Erythroblast (primary cell): ENCODE data around the gene GLI3.

ENCODE experiments used
- DNase-seq, 2 experiments: peaks; one replicate each; lab custom pipeline; 2025; lab: John Stamatoyannopoulos, UW
- GATA1 ChIP-seq: IDR thresholded peaks from 2 replicates; pipeline ENCODE4 v1.6.1; 2011; ENCODE audit warnings: low read depth, mild to moderate bottlenecking, control low read depth, low read length, moderate library complexity
- POLR2A ChIP-seq: IDR thresholded peaks from 2 replicates; pipeline ENCODE4 v1.6.1; 2011; ENCODE audit warnings: mild to moderate bottlenecking, low read length

GLI3 gene

DNA sequence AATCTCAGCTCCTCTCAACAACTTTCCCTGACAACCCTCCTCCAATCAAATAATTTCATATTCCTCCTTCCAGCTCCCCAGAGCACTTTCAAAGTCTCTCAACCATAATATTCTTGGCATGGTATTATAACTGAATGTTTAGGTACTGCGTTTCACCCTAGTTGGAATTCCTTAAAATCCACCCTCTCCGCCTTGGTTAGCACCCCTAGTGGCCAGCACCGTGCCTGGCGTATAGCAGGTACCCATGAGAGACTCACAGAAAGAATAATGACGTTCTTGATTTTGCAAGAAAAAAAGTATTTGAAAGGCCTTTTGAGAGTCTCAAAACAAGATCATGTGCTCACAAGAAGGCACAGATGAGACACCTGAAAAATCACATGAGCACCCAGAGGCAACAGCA is 50.9 kb downstream of the GLI3 start:
- TF ChIP-seq POLR2A (no peak), GATA1 (no peak)

DNA sequence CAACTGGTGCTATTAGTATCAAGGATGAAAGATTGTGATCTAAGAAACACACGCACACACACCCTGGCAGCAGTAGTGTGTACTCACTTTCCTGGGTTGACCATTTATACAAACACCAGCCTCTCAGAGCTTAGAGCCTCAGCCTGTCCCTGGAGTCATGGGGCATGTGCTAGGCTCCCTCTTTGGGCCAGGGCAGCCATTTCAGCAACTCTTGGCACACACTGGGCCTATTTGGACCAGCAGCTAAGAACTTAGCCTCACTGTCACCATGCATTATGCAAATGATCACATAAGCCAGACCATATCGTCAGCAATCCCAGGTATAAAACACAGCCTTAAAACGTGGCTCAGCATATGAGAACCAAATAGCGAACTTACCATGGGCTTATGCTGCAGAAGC is 51.3 kb downstream of the GLI3 start:
- no peak for DNase-seq
- TF ChIP-seq POLR2A (no peak), GATA1 (no peak)

More for the DNA sequence above, 50.9 kb downstream of the GLI3 start:
- peak in 1 of 2 experiments; percentile 4 for DNase-seq

DNA sequence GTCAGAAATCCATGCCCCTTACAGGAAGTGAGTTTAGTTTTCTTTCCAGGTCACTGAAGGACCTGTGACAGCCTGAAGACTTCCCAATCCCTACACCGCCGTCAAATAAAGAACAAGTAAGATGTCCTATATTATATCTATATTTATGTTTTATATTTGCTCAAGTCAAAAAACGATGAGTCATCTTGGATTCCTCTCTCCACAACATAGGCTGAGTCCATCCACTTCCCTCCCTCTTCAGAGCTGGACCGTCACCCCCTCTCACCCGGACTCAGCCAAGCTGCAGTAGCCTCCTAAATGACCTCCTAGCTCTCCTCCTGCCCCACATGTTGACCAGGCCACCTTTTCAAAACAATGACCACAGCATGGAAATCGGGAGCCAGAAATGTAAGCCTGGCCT is 53.5 kb downstream of the GLI3 start:
- no peak for DNase-seq
- TF ChIP-seq GATA1 (no peak), POLR2A (no peak)

DNA sequence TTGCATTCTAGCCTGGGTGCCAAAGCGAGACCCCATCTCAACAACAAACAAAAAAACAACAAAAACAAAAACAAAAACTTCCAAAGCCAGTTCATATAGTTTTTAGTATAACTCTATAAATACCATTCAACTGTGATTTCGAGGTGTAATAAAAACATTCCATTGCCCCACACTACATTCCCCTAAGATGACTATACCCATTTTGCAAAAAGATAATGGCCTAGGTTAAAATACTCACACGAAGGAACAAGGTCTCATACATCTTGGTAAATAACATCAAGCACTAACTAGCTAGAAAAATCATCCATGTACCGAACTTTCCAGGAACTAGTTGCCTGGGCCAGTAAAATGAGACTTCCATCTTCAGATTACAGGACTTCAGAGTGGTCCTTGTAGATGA is 55.4 kb downstream of the GLI3 start:
- no peak for DNase-seq
- TF ChIP-seq GATA1 (no peak), POLR2A (no peak)

- no peak for DNase-seq
- no peak for TF ChIP-seq GATA1
- TF ChIP-seq POLR2A = no peak
Observed at GRCh38 chr7:42180806-42181205, 56.2 kb downstream of the GLI3 start.

GRCh38 chr7:42176724-42177101 is 60.3 kb downstream of the GLI3 start:
- TF ChIP-seq GATA1 (no peak), POLR2A (no peak)
- no peak for DNase-seq

DNA sequence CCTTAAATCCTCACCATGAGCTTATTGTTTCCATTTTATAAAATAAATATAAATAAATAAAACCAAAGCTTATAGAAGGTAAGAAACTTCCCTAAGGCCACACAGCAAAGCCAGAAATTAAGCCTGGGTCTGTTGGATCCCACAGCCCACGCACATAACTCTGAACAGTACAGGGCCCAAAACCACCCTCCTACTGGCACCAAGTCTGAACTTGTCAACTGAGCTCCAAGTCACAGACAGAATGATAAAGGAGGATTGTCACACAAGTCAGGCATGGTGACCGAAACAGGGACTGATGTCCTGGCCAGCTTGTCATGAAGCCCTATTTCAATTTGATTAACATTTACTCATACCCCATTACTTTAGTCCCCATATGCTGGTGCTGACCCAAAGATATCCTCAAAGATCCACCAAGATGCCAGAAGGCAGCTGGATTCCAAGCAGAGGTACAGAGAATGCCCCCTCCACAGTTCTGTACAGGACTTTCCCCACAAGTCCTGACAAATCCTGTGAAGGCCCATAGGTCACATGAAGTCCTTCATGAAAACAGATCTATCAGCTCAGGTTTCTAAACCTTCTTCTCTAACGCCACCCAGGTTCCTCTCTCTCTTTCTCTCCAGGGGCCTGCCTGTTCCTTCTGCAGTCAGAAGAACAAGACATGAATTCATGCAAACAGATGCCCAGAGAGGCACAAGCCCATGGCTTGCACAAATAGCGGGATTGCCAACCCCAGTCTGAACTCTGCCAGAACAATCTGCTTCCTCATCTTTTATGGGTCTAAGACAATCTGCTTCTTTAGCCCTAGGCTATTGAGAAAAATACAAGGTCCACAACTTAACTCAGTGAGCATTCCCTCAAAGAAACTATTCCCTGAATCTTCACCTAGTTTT is 60.9 kb downstream of the GLI3 start:
- TF ChIP-seq GATA1 (no peak), POLR2A (no peak)
- DNase-seq = no peak

GRCh38 chr7:42174391-42174912 is 62.6 kb downstream of the GLI3 start:
- TF ChIP-seq GATA1 = no peak
- no peak for TF ChIP-seq POLR2A
- no peak for DNase-seq

GRCh38 chr7:42170724-42171123 is 66.3 kb downstream of the GLI3 start:
- TF ChIP-seq GATA1 (no peak), POLR2A (no peak)

DNA sequence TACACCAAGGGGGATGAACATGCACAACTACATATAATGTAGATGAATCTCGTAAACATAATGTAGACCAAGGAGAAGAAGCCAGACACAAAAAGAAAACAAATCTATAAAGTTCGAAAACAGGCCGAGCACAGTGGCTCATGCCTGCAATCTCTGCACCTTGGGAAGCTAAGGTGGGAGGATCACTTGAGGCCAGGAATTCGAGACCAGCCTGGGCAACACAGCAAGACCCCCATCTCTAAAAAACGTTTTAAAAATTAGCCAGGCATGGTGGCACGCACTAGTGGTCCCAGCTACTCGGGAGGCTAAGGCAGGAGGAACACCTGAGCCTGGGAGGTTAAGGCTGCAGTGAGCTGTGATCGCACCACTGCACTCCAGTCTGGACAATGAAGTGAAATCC is 68.5 kb downstream of the GLI3 start:
- no peak for DNase-seq
- TF ChIP-seq POLR2A (no peak), GATA1 (no peak)

More at GRCh38 chr7:42170724-42171123, 66.3 kb downstream of the GLI3 start:
- no peak for DNase-seq

DNA sequence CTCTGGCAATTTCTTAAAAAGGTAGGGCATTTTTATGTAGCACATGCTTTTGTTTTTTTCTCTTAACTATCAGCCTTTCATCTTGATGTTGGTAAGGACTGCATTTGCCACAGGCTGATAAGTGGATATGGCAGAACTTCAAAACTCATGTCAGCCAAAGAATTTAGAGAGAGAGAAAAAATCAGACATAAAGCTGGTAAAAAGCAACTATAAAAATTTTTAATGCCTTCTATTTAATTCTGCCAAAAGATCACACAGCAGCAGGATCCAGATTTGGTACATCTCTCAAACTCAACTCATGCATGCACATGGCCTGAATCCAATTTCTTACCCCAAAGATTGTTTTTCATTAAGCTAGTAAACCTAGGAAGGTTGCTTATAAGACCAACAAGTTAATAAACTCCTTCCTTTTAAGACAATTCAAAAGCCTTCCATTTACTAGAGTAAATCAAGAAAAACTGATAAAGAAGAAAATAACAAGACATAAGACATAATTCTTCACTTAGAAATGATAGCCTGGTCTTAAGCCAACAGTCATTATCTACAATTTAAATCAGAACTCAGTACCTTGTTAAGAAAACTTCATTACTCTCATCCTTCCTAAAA is 69.3 kb downstream of the GLI3 start:
- TF ChIP-seq POLR2A = no peak
- no peak for TF ChIP-seq GATA1
- DNase-seq = no peak

- TF ChIP-seq GATA1 = no peak
- DNase-seq = no peak
Observed at GRCh38 chr7:42167206-42167605, 69.8 kb downstream of the GLI3 start.

DNA sequence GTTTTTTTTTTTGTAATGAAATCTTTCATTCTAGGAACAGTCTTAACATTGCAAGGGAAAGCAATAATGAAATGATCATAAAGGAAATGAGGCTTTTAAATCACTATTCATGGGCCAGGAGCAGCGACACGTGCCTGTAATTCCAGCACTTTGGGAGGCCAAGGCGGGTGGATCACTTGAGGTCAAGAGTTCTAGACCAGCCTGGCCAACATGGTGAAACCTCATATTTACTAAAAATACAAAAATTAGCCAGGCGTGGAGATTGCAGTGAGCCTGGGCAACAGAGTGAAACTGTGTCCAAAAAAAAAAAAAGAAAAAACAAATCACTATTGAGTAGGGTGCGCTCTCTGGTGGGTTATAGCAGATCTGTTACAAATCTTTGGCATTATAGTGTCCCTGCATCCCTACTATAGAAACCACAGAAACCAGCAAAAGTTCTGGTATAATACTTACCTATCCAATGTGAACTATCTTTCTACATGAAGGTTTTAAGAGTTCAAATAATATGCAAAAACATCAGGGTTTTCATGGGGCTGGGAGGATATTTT is 72.1 kb downstream of the GLI3 start:
- TF ChIP-seq POLR2A (no peak), GATA1 (no peak)
- DNase-seq = no peak
